ENCODE results near the gene OR51G2. TPM values are rescaled to one million over a fixed set of nuclear protein-coding genes. Genes with fewer than 3 reads are reported as not detected.

The OR51G2 gene
- total RNA-seq (2022; extraction: Qiagen RNA extraction; ENCODE audit: low read depth) = not detected in 5 replicates

GRCh38 chr11:4919250-4919649 is at the start of gene OR51G2:
Gene OR51G2, minus strand, starts transcription at chr11:4919350. Its CDS starts 3,687 bp downstream, at chr11:4915663.

GRCh38 chr11:4955613-4956012 is 36.5 kb upstream of the OR51G2 start, which contains the start of gene OR51A2:
Gene OR51A2, minus strand, starts transcription at chr11:4955713. Its CDS starts 0 bp downstream, at chr11:4955713.

DNA sequence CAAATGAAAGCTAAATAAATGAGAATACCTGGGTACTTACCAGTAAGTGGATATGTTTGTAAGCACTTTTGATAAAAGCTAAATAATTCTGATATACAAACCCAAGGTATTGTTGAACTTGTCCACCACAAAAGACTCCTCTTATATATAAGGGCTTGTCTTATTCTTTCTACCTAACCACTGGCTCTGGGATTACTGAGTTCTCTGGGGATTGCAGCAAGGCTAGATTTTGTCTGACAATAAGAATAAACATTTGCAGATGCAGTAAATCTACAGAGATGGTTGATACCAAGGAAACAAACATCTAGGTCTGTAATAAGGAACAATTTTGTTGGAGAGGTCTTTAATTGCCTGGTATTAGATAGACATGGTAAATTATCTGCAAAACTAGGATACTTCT is 28.4 kb upstream of the OR51G2 start, which contains the start of gene OR51A4:
Gene OR51A4 (minus strand): TSS at position 101 of the 400 bp plus-strand sequence. CDS start 505 bp downstream, outside the sequence.

GRCh38 chr11:4924239-4924638 is 5.1 kb upstream of the OR51G2 start, which contains the start of gene OR51G1:
Gene OR51G1, minus strand, starts transcription at chr11:4924339. Its CDS starts 0 bp downstream, at chr11:4924339.

GRCh38 chr11:4903484-4903883 is 15.7 kb downstream of the OR51G2 start, which contains the start of gene OR51A7:
Gene OR51A7, plus strand, starts transcription at chr11:4903783. Its CDS starts 3,587 bp downstream, at chr11:4907370.

DNA sequence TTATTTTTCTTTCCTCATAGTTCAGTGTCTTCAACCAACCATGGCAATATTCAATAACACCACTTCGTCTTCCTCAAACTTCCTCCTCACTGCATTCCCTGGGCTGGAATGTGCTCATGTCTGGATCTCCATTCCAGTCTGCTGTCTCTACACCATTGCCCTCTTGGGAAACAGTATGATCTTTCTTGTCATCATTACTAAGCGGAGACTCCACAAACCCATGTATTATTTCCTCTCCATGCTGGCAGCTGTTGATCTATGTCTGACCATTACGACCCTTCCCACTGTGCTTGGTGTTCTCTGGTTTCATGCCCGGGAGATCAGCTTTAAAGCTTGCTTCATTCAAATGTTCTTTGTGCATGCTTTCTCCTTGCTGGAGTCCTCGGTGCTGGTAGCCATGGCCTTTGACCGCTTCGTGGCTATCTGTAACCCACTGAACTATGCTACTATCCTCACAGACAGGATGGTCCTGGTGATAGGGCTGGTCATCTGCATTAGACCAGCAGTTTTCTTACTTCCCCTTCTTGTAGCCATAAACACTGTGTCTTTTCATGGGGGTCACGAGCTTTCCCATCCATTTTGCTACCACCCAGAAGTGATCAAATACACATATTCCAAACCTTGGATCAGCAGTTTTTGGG is 37.2 kb downstream of the OR51G2 start, which contains the start of gene OR51T1:
Gene OR51T1 (plus strand): TSS at position 41 of the 641 bp plus-strand sequence. CDS start 0 bp downstream, at position 41.

Other genes with a start within 250 kb of the OR51G2 start
- not detected in 5 replicates for gene OR51E2, start 221.5 kb downstream of the OR51G2 start, total RNA-seq (2022; extraction: Qiagen RNA extraction; ENCODE audit: low read depth)
- not detected in 5 replicates for gene MMP26, start 214.6 kb downstream of the OR51G2 start, total RNA-seq (2022; extraction: Qiagen RNA extraction; ENCODE audit: low read depth)
- not detected in 5 replicates for gene OR51F1, start 149.4 kb downstream of the OR51G2 start, total RNA-seq (2022; extraction: Qiagen RNA extraction; ENCODE audit: low read depth)
- not detected in 5 replicates for gene OR52R1, start 115.0 kb downstream of the OR51G2 start, total RNA-seq (2022; extraction: Qiagen RNA extraction; ENCODE audit: low read depth)
- gene OR51F2, start 98.0 kb downstream of the OR51G2 start, total RNA-seq (2022; extraction: Qiagen RNA extraction; ENCODE audit: low read depth) = not detected in 5 replicates
- not detected in 5 replicates for gene OR51S1, start 70.1 kb downstream of the OR51G2 start, total RNA-seq (2022; extraction: Qiagen RNA extraction; ENCODE audit: low read depth)
- gene OR51T1, start 37.5 kb downstream of the OR51G2 start, total RNA-seq (2022; extraction: Qiagen RNA extraction; ENCODE audit: low read depth) = not detected in 5 replicates
- gene OR51A7, start 15.6 kb downstream of the OR51G2 start, total RNA-seq (2022; extraction: Qiagen RNA extraction; ENCODE audit: low read depth) = not detected in 5 replicates
- not detected in 5 replicates for gene OR51G1, start 5.0 kb upstream of the OR51G2 start, total RNA-seq (2022; extraction: Qiagen RNA extraction; ENCODE audit: low read depth)
- gene OR51A4, start 28.3 kb upstream of the OR51G2 start, total RNA-seq (2022; extraction: Qiagen RNA extraction; ENCODE audit: low read depth) = not detected in 5 replicates
- gene OR51A2, start 36.4 kb upstream of the OR51G2 start, total RNA-seq (2022; extraction: Qiagen RNA extraction; ENCODE audit: low read depth) = not detected in 5 replicates
- not detected in 5 replicates for gene OR51L1, start 75.5 kb upstream of the OR51G2 start, total RNA-seq (2022; extraction: Qiagen RNA extraction; ENCODE audit: low read depth)
- gene OR52J3, start 127.2 kb upstream of the OR51G2 start, total RNA-seq (2022; extraction: Qiagen RNA extraction; ENCODE audit: low read depth) = not detected in 5 replicates
- not detected in 5 replicates for gene OR52E2, start 140.3 kb upstream of the OR51G2 start, total RNA-seq (2022; extraction: Qiagen RNA extraction; ENCODE audit: low read depth)
- not detected in 5 replicates for gene OR52E1, start 150.2 kb upstream of the OR51G2 start, total RNA-seq (2022; extraction: Qiagen RNA extraction; ENCODE audit: low read depth)
- not detected in 5 replicates for gene OR52A5, start 219.0 kb upstream of the OR51G2 start, total RNA-seq (2022; extraction: Qiagen RNA extraction; ENCODE audit: low read depth)
- not detected in 5 replicates for gene OR52A1, start 235.4 kb upstream of the OR51G2 start, total RNA-seq (2022; extraction: Qiagen RNA extraction; ENCODE audit: low read depth)